Activated CD8-positive, alpha-beta memory T cell treated with anti-CD3 and anti-CD28 coated beads for 4 hours (primary cell): ENCODE data around the gene ZSCAN2.
"Not testable (repeated sequence)": the region's sequence is repeated elsewhere in the genome, so short reads cannot be mapped to it uniquely, and the experiment has no call there.

Source experiments
- DNase-seq, 2 donors: peaks; one replicate each; pipeline ENCODE4 v3.0.0-alpha.2; 2020; ENCODE audit warnings: low read depth in 2 of 2

ZSCAN2 gene

DNA sequence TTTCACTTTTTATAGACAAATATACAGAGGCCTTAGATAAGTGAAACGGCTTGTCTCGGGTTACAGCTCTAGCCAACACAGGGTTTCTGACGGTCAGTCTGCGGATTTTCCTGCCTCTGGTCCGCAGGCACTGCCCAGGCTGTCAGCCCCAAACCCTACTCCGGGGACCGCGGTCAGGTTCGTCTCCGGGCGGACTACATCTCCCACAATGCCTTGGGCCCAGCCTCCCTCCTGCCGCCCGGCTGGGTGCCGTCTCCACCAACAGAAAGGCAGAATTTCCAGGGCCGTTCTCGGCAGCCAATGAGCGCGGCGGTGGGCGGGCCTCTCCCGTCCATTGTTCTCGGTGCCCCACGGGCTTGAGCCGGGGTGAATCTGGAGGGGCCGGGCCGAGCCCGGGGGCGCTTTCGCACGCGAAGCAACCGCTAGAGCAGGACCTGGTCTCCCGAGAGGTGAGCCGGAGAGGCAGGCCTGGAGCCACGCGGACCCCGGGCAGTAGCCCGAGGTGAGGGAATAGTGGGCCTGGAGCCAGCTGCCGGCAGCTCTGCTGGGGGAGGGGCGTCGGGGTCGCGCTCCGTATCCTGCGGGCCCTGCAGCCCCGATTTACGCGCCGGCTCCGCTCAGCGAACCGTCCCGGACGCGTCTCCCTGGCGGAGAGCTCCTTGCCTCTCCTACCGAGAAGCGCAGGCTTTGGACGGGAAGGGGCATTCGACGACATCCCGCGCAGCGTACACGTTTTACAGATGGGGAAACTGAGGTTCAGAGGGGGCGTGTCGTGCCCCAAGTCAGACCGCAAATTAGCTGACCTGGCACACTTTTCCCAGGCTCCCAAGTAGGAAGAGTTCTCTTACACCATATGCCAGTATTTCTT lies at the start of gene ZSCAN2:
Gene ZSCAN2 (plus strand): TSS at position 323 of the 868 bp plus-strand sequence. CDS start 2,919 bp downstream, outside the sequence.
- peak; percentile 88 for DNase-seq

DNA sequence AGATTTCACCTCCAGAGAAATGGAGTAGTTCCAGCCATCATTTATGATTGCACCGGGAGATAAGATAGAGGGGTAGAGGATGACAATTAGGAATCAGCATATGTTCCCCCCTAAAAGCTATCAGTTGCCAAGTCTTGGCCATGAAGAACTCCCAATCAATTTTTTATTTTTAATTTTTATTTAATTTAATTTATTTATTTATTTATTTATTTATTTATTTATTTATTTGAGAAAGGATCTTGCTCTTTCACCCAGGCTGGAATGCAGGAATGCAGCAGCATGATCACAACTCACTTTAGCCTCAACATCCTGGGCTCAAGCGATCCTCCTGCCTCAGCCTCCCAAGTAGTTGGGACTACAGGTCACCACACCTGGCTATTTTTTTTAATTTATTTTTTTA lies 49.2 kb upstream of the ZSCAN2 start:
- DNase-seq = not testable (repeated sequence)

DNA sequence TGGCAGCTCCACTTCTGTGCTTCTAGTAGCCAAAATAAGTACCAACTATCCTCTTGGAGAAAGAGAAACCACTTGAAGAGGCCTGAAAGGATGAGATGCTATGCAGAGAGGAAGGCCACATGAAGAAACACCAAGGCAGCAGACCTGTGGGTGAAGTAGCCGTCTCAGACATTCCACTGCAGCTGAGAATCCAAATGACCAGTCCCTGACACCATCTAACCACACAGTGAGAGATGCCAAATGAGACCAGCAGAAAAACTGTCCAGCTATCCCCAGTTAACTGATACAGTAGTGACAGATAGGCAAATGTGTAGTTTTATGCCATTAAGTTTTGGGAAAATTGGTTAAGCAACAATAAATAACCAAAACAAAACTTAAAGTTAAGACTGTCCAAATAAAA lies 47.9 kb upstream of the ZSCAN2 start:
- DNase-seq = no peak

DNA sequence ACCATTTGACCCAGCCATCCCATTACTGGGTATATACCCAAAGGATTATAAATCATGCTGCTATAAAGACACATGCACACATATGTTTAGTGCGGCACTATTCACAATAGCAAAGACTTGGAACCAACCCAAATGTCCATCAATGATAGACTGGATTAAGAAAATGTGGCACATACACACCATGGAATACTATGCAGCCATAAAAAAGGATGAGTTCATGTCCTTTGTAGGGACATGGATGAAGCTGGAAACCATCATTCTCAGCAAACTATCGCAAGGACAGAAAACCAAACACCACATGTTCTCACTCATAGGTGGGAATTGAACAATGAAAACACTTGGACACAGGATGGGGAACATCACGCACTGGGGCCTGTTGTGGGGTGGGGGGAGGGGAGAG lies 44.1 kb upstream of the ZSCAN2 start:
- DNase-seq = not testable (repeated sequence)

DNA sequence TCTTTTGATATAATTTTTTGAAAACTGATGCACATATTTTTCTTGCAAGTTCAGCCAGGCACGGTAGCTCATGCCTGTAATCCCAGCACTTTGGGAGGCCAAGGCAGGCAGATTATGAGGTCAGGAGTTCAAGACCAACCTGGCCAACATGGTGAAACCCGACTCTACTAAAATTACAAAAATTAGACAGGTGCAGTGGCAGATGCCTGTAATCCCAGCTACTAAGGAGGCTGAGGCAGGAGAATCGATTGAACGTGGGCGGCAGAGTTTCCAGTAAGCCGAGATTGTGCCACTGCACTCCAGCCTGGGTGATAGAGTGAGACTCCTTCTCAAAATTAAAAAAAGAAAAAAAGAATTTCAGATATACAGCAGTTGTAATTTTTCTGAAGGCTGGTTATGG lies 32.8 kb upstream of the ZSCAN2 start:
- DNase-seq = not testable (repeated sequence)

DNA sequence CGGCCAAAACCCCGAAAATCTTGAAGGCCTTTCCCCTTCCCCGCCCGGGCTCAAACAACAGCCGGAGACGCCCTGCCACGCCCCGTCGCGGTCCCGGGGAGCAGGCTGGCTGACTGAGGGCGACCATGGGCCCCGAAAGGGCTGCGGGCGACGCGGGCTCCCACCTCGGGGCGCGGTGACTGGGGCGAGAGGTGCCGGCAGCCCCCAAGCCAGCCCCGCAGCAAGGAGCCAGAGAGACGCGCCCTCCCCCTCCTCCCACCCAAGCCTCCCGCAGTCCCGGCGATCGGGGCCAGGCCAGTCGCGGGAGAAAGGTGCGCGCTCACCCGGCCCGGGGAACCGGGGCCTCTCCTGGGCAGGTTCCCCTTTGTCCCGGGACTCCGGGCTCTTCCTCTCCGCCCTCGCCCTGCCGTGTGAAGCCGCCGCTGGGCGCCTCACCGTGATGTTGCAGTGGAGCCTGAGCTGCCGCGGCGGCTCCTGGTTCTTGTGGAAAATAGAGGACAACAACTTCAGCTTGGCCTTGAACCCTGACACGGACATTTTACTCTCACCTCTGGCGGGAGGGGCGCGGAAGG lies 30.6 kb upstream of the ZSCAN2 start:
- peak in 1 of 2 donors; percentile 15 for DNase-seq

DNA sequence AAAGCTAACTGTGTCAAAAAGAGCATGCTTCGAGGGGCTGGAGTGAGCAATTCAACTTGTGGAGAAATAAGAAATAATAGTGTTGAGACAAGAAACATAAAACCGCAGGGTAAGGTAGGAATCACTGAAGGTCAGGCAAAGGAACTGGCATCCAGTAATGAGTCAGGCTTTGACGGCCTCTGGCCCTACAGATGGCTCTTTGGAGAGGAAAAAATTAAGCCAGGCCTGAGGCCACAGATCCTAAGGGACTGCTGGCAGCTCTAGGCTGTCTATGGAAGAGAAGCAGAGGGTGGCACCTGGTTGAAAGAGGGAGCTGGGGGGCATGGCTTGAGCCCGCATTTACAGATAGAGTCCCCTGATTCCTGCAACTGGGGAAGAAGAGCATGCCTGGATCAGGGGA lies 28.6 kb upstream of the ZSCAN2 start:
- no peak for DNase-seq

DNA sequence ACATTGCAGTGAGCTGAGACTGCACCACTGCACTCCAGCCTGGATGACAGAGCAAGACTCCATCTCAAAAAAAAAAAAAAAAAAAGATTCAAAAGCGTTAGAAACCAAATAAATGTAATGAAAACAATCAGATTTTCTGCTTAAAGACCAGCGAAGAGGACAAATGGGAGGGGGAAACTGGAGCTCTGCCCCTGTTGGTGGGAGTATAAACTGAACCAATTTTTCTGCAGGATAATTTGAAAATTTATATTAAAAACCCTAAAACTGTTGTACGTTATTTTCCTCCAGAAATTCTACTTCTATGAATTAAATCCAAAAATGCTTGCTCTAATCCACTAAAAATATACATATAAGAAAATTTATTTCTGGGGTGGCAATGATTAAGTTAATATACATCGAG lies 25.3 kb upstream of the ZSCAN2 start:
- DNase-seq = no peak

DNA sequence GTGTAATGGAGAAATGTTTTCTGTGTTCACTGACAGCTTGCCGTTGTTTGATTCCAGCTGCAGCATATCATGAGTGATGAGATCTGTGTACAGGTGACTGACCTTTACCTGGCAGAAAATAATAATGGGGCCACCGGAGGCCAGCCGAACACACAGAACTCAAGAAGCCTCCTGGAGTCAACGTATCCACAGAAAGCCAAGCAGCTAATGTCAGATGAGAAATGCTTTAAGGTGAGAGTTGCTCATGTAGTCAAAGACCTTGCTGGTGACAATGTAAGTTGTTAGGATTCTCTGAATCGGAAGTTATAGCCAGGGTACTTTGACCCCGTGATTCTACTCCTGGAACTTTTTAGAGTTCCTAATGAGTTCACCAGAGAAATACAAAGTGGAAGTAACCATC lies 22.9 kb upstream of the ZSCAN2 start:
- DNase-seq = not testable (repeated sequence)

DNA sequence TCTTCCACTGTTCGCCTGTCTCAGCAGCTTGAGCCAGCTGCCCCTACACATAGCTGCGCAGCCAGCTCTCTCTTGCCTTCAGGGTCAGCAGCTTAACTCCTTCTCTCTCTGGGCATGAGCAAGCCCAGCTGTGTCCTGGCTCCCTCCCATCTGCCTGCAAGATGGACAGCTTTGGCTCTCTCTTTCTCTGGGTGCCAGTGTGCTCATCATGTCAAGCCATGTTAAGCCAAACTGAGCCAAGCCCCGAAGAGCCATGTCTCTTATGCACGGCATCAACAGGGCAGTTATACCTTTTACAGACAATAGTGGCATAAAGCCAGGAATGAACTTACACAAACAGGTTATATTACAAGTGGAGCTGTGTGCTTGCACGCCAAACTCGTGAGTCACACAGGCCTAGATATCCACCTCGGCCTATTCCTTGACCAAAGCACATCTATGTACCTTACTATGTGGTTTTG lies 21.5 kb upstream of the ZSCAN2 start:
- not testable (repeated sequence) for DNase-seq

DNA sequence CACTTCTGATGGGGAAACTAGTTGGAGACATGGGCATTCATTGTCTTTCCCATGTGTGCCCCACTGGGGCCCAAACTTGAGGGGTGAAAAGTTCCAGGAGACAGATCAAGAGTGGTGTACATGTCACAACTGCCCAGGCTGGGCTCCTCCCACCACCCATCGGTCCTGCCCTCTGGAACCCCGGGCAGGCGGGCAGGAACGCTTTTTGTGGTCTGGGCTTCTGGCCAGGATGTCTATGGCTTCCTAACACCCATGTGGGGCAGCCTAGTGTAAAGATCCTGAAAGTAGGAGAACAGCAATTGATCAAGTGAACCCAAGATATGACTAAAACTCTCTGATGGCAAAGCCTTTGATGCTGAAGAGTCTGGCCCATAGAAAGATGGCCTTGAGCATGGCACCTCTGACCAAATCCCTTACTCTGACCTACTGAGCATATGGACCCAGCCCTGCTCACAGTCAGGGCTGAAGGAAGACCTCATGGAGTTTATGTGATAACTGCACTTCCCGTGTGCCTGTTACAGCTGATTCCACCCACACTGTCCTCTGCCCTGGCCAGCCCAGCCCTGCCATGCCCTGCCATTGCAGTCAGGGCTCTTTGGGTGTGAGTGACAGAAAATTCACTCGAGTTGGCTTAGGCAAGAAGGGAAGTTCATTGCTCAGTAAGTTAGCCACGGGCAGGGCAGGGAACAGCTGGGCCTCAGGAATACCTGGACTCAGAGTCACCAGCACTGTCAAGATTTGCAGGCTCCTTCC lies 19.0 kb upstream of the ZSCAN2 start:
- DNase-seq = not testable (repeated sequence)

DNA sequence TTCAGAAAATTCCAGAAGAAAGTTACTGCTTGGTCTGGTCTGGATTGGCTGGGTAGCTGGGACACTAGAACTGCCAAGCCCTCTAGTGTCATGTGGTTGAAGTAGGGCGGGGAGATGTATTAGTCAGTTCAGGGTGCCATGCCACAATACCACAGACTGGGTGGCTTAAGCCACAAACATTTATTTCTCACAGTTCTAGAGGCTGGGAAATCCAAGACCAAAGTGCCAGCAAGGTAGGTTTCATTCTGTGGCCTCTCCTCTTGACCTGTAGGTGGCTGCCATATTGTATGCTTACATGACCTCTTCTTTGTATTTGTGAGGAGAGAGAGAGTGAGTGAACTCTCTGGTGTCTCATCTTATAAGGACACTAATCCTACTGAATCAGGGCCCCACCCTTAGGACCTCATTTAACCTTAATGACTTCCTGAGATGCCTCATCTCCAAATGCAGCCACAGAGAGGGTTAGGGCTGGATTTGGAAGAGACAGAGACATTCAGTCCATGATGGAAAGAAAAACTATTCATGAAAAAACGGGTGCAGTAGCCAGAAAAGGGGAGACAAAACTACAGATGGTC lies 18.1 kb upstream of the ZSCAN2 start:
- DNase-seq = no peak

DNA sequence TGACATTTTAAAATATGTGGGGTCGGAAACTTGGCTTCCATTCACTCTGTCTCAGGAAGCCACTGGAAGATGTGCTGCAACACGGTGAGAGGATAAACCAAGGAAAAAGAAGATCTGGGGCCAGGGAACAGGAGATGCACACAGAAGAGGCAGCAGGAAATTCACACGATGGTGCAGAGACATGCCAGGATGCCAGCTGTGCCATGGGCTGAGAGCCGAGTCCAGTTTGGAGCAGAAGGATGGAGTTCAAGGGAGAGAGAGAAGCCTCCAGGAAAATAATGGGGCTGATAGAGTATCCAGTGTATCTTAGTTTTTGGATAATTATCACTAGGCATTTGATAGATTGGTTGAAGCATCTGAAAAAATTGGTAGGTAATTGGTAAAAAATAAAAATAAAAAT lies 16.9 kb upstream of the ZSCAN2 start:
- not testable (repeated sequence) for DNase-seq

DNA sequence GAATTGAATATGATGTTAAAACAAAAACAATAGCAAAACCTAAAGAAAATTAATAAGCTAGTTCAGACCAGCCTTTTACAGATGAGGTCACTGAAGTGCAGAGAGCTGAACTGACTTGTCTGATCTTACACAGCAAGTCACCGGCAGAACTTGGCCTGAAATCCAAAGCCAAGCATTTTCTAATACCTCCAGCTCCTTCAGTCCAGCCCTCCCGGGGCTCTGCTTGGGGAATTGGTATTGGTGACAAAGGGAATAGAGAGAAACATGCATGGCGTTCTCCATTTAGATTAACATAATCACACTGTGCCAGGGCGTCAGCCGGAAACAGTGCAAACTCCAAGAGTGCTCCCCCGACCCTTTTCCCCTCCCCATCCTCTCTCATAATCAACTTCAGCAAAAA lies 14.1 kb upstream of the ZSCAN2 start:
- no peak for DNase-seq

DNA sequence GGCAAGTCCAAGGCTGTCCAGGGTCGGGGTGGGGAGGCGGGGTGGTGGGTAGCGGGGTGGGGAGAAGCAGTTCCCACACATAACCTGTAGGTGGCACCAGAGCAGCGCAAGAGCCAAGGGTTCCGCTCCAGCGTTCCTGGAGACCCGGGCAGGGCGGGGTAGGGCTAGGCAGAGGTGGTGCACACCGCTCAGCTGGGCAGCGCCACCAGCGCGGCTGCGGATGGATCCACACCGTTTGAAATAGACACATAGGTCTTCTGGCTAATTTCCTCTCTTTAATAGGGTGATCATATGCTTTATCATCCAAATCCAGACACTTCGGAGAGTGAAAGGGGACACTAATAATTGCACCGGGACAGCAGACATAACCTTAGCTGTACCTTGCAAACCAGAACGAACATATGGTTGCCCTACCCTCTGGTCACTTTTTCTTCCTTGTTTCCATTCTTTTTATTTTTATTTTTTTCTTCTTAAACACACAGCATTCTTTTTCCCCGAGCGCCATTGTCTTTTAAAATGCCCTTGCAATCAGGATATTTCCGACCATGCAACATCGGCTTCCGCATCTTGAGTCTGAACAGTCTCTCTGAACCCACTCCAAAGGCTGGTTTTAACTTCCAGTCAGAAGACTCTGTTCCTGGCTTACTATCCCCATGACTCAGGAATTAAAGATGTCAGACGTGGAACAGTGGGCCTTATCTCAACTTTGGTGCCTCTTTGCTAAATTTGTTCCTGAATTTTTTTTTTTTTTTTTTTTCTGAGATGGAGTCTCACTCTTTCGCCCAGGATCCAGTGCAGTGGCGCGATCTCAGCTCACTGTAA lies 12.5 kb upstream of the ZSCAN2 start:
- DNase-seq = peak; percentile 69 to 70

DNA sequence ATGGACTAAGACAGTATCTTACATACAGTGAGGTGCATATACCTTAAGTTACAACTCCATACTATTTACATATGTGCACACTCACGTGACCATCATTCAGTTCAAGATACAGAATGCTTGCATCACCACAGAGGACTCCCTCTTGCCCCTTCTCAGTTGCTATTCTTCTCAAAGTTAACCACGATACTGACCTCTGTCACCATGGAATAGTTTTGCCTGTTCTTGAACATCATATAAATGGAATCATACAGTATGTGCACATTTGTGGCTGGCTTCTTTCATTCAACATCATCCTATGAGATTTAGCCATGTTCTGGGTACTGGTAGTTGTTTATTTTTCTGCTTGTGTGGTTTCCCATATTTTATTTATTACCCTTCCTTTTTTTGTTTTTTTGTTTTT lies 10.4 kb upstream of the ZSCAN2 start:
- no peak for DNase-seq

DNA sequence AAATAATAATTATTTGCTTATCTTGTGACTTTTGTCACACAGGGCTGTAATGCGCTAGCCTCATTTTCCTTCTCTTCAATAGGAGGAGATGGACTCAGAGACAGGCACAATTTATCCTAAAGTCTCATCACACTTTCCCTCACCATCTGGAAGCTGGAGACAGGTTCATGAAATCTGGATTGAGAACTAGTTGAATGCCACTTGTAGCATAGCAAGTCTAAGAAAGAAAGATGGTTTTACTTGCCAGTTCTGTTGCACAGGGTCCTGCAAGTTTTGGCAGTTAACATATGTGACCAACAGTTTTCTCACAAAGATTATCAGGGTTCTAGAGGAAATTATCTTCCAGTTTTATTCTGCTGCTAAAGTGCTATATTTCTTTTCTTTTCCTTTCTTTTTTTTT lies 9.0 kb upstream of the ZSCAN2 start:
- no peak for DNase-seq

DNA sequence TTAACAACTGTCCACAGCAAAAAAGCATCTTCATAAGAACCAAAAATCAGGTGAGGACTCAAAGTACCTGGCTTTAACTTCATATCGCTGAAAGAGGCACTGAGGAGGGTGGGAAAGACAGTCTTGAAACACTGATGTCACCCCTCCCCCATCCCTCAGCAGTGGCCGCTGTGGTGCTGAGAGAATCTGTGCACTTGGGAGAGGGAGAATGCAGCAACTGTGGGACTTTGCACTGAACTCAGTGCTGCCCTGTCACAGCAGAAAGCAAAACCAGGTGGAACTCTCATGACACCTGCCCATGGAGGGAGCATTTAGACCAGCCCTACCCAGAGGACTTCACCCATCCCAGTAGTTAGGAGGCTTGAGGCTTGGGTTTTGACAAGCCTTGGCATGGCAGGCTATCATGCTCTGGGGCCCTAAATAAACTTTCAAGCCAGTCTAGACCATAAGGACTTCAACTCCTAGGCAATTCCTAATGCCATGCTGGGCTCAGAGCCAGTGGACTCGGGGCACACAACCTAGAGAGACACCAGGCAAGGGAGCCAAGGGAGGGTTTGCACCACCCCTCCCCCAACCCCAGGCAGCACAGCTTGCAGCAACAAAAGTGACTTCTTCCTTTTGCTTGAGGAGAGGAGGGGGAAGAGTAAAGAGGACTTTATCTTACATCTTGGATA lies 6.1 kb upstream of the ZSCAN2 start:
- DNase-seq = no peak

DNA sequence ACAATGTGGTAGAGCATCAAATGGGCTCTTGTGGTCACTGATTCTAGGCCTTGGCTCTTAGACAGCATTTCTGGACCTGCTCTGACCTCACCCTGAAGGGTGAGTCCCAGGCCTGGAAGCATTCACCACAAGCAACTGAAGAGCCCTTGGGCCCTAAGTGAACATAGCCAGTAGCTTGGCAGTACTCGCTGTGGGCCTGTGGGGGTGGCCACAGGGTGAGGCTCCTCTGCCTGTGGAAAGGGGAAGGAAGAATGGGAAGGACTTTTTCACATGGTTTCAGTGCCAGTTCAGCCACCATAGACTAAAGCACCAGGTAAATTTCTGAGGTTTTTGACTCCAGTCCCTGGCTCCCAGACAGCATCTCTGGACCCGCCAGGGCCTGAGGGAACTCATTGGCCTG lies 5.1 kb upstream of the ZSCAN2 start:
- no peak for DNase-seq

DNA sequence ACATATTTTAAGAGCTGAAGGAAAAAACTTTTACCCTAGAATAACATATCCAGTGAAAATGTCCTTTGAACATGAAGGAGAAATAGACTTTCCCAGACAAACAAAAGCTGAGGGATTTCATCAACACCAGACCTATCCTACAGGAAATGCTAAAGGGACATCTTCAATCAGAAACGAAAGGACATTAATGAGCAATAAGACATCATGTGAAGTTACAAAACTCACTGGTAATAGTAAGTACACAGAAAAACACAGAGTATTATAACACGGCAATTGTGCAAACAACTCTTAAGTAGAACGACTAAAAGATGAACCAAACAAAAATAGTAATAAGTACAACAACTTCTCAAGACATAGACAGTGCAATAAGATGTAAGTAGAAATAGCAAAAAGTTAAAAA lies 3.5 kb upstream of the ZSCAN2 start:
- DNase-seq = no peak

DNA sequence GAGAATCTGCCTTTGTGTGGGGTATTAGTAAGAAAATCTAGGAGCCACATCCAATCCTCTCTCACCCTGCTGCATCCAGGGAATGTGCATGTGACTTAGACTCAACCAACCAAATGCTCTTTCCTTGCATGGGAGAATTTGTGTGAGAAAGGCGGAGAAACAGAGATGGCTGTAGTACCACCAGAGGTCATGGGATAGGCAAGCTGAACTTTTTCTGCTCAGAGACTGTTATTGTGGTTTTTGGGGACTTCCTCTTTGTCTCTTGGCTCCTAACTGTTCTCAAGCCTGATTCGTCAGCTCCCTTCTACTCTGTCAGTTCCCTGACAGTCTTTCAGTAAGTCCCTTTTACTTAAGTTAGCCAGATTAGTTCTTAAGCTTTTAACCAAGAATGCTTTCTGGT lies 2.6 kb upstream of the ZSCAN2 start:
- DNase-seq = no peak
